Astrocyte (in vitro differentiated cells and primary cell): ENCODE results near the gene MKI67. TPM values are rescaled to one million over a fixed set of nuclear protein-coding genes. Genes with fewer than 3 reads are reported as not detected.
A peak's percentile ranks its signal among the peaks of the same experiment; 100 is the strongest.

ENCODE experiments used
- DNase-seq: peaks from one replicate; pipeline ENCODE4 v3.0.0-alpha.2; 2010; ENCODE audit warnings: low read depth
- FAIRE-seq: peaks from 2 replicates; lab custom pipeline; 2011; peaks lifted over from hg19 to GRCh38; lab: Jason Lieb, UNC
- H2AFZ ChIP-seq: 2 replicates; pipeline ENCODE4 v1.6.0; 2012; ENCODE audit warnings: low read depth, low read length, inconsistent platforms
- H3K27ac ChIP-seq: 2 replicates; pipeline ENCODE4 v1.5.1; 2011; ENCODE audit warnings: low read depth, low read length, inconsistent platforms
- H3K27me3 ChIP-seq: 2 replicates; pipeline ENCODE4 v1.6.0; 2011; ENCODE audit warnings: low read length, inconsistent platforms; ENCODE audit not compliant: insufficient read depth
- H3K36me3 ChIP-seq: 2 replicates; pipeline ENCODE4 v1.5.1; 2011; ENCODE audit warnings: low read length, inconsistent platforms; ENCODE audit not compliant: insufficient read depth
- H3K4me1 ChIP-seq: 2 replicates; pipeline ENCODE4 v1.5.1; 2011; ENCODE audit warnings: low read length, inconsistent platforms; ENCODE audit not compliant: insufficient read depth
- H3K4me2 ChIP-seq: 2 replicates; pipeline ENCODE4 v1.6.0; 2012; ENCODE audit warnings: low read length, inconsistent platforms
- H3K4me3 ChIP-seq: 2 replicates; pipeline ENCODE4 v1.5.1; 2011; ENCODE audit warnings: low read depth, mild to moderate bottlenecking, low read length, inconsistent platforms; ENCODE audit not compliant: insufficient read depth
- H3K79me2 ChIP-seq: 2 replicates; pipeline ENCODE4 v1.6.0; 2012; ENCODE audit warnings: mild to moderate bottlenecking, low read length, inconsistent platforms; ENCODE audit not compliant: insufficient read depth
- H3K9ac ChIP-seq: 2 replicates; pipeline ENCODE4 v1.6.0; 2012; ENCODE audit warnings: mild to moderate bottlenecking, low read length, inconsistent platforms
- H3K9me3 ChIP-seq: 2 replicates; pipeline ENCODE4 v1.5.1; 2012; ENCODE audit warnings: low read depth, mild to moderate bottlenecking, low read length, inconsistent platforms; ENCODE audit not compliant: insufficient read depth
- H4K20me1 ChIP-seq: 2 replicates; pipeline ENCODE4 v1.6.0; 2012; ENCODE audit warnings: low read length, inconsistent platforms; ENCODE audit not compliant: insufficient read depth
- H3K27ac Mint-ChIP-seq: one replicate; pipeline ENCODE4 v1.8.0; 2021; ENCODE audit warnings: mild to moderate bottlenecking, mixed read lengths; ENCODE audit not compliant: unreplicated experiment
- H3K27me3 Mint-ChIP-seq: one replicate; pipeline ENCODE4 v1.8.0; 2021; ENCODE audit warnings: low read depth, mixed read lengths; ENCODE audit not compliant: unreplicated experiment
- H3K36me3 Mint-ChIP-seq: one replicate; pipeline ENCODE4 v1.8.0; 2021; ENCODE audit warnings: low read depth, mixed read lengths; ENCODE audit not compliant: unreplicated experiment
- H3K4me1 Mint-ChIP-seq: one replicate; pipeline ENCODE4 v1.8.0; 2021; ENCODE audit warnings: low read depth, mixed read lengths; ENCODE audit not compliant: unreplicated experiment
- H3K4me3 Mint-ChIP-seq: one replicate; pipeline ENCODE4 v1.8.0; 2021; ENCODE audit warnings: mild to moderate bottlenecking, moderate library complexity, mixed read lengths; ENCODE audit not compliant: unreplicated experiment
- H3K9me3 Mint-ChIP-seq: one replicate; pipeline ENCODE4 v1.8.0; 2021; ENCODE audit warnings: mild to moderate bottlenecking, mixed read lengths; ENCODE audit not compliant: unreplicated experiment
- CTCF ChIP-seq: IDR thresholded peaks from 2 replicates; pipeline ENCODE4 v1.5.1; 2011; ENCODE audit warnings: low read depth, mild to moderate bottlenecking, inconsistent platforms, low read length, moderate library complexity; ENCODE audit not compliant: insufficient read depth
- EZH2 ChIP-seq: IDR thresholded peaks from 2 replicates; pipeline ENCODE4 v1.6.1; 2012; ENCODE audit warnings: mild to moderate bottlenecking, low read length, inconsistent platforms; ENCODE audit not compliant: insufficient read depth
- total RNA-seq: library from RNA; stranded (reverse); gene quantifications from 2 replicates; pipeline ENCODE4 v1.2.1, GENCODE V29; 2021

The MKI67 gene
- total RNA-seq, 1 donor from 2014 or later, result 4.6 TPM

- Histone ChIP-seq H3K4me2 (no peak overlapping the region), H2AFZ (no peak overlapping the region), H3K9me3 (no peaks in the 10 kb centered on the region), H3K9ac (no peak overlapping the region), H3K79me2 (peaks cover 52% of the 10 kb centered on the region), H3K27me3 (no peaks in the 10 kb centered on the region), H3K36me3 (peaks cover 41% of the 10 kb centered on the region), H3K4me3 (no peak overlapping the region), H3K27ac (no peak overlapping the region), H3K4me1 (no peaks in the 10 kb centered on the region), H4K20me1 (peaks cover 5% of the 10 kb centered on the region)
- no peaks in the 10 kb centered on the region for H3K4me1 Mint-ChIP-seq
- H3K36me3 Mint-ChIP-seq, result no peaks in the 10 kb centered on the region
- DNase-seq, result no peak
- no peak overlapping the region for H3K27ac Mint-ChIP-seq
- no peaks in the 10 kb centered on the region for H3K9me3 Mint-ChIP-seq
- no peaks in the 10 kb centered on the region for H3K27me3 Mint-ChIP-seq
- H3K4me3 Mint-ChIP-seq, result no peak overlapping the region
- TF ChIP-seq CTCF (no peak), EZH2 (no peak)
- no peak for FAIRE-seq
Measured at GRCh38 chr10:128116187-128116586, 10.0 kb downstream of the MKI67 start.

- DNase-seq (no peak), FAIRE-seq (no peak)
- Mint-ChIP-seq H3K27ac (peak overlapping the region; percentile 44), H3K27me3 (no peaks in the 10 kb centered on the region), H3K4me1 (no peaks in the 10 kb centered on the region), H3K4me3 (no peak overlapping the region), H3K9me3 (no peaks in the 10 kb centered on the region), H3K36me3 (no peaks in the 10 kb centered on the region)
- Histone ChIP-seq H3K9ac (no peak overlapping the region), H2AFZ (no peak overlapping the region), H3K36me3 (peaks cover 50% of the 10 kb centered on the region), H3K4me3 (no peak overlapping the region), H3K27me3 (no peaks in the 10 kb centered on the region), H3K79me2 (peaks cover 44% of the 10 kb centered on the region), H3K9me3 (no peaks in the 10 kb centered on the region), H4K20me1 (peaks cover 5% of the 10 kb centered on the region), H3K27ac (no peak overlapping the region), H3K4me1 (no peaks in the 10 kb centered on the region), H3K4me2 (no peak overlapping the region)
- TF ChIP-seq EZH2, result no peak
- TF ChIP-seq CTCF, result no peak
Measured at GRCh38 chr10:128115356-128115755, 10.9 kb downstream of the MKI67 start.

- no peak overlapping the region for H2AFZ ChIP-seq
- H3K36me3 Mint-ChIP-seq, result no peaks in the 10 kb centered on the region
- FAIRE-seq, result no peak
Measured at GRCh38 chr10:128114901-128115300, 11.3 kb downstream of the MKI67 start.

More at GRCh38 chr10:128114901-128115300, 11.3 kb downstream of the MKI67 start:
- H3K9me3 ChIP-seq, result no peaks in the 10 kb centered on the region
- H3K27me3 Mint-ChIP-seq, result no peaks in the 10 kb centered on the region
- H3K4me1 Mint-ChIP-seq, result no peaks in the 10 kb centered on the region
- peaks cover 5% of the 10 kb centered on the region for H4K20me1 ChIP-seq
- no peak overlapping the region for H3K27ac ChIP-seq
- H3K4me3 Mint-ChIP-seq, result no peak overlapping the region
- no peaks in the 10 kb centered on the region for H3K4me1 ChIP-seq
- peaks cover 54% of the 10 kb centered on the region for H3K36me3 ChIP-seq
- no peak for DNase-seq
- peaks cover 40% of the 10 kb centered on the region for H3K79me2 ChIP-seq
- H3K4me2 ChIP-seq, result no peak overlapping the region
- no peak for TF ChIP-seq CTCF
- TF ChIP-seq EZH2, result no peak
- H3K9ac ChIP-seq, result no peak overlapping the region
- H3K27me3 ChIP-seq, result no peaks in the 10 kb centered on the region
- no peak overlapping the region for H3K27ac Mint-ChIP-seq
- H3K4me3 ChIP-seq, result no peak overlapping the region
- no peaks in the 10 kb centered on the region for H3K9me3 Mint-ChIP-seq
